C4-2B (cell line): Measurements from ENCODE around the gene KCNT2.
"Not testable (repeated sequence)": the region's sequence is repeated elsewhere in the genome, so short reads cannot be mapped to it uniquely, and the experiment has no call there.

ENCODE experiments used
- H3K27ac ChIP-seq: fragments of 450-650 bp; 2 replicates; pipeline ENCODE4 v1.5.1; 2017
- ZFX ChIP-seq: fragments of 450-650 bp; IDR thresholded peaks from 2 replicates; pipeline ENCODE4 v1.6.1; 2017
- TF ChIP-seq, protein P1 (sequence below): fragments of 450-650 bp; conservative IDR thresholded peaks from 2 replicates; pipeline ENCODE4 v1.5.1; 2017; ENCODE audit warnings: mild to moderate bottlenecking

The KCNT2 gene

DNA sequence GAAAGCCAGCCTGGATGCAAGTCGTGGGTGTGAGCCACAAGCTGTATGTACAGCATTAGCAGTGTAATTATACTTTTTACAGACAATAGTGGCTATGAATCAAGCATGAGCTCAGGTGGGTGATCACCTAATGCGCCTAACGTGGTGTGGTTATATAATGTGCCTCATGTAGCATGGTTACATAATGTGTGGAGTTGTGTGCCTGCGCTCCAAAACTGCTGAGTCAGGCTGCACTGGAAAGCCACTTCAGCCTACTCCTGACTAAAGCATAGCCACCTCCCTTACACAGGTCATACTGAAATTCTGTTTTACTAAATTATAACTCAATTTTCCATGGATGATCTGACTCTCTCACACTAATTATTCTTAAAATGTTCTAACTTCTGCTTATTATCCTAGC is 69.8 kb downstream of the KCNT2 start:
- TF ChIP-seq ZFX: no peak
- TF ChIP-seq, protein P1, sequence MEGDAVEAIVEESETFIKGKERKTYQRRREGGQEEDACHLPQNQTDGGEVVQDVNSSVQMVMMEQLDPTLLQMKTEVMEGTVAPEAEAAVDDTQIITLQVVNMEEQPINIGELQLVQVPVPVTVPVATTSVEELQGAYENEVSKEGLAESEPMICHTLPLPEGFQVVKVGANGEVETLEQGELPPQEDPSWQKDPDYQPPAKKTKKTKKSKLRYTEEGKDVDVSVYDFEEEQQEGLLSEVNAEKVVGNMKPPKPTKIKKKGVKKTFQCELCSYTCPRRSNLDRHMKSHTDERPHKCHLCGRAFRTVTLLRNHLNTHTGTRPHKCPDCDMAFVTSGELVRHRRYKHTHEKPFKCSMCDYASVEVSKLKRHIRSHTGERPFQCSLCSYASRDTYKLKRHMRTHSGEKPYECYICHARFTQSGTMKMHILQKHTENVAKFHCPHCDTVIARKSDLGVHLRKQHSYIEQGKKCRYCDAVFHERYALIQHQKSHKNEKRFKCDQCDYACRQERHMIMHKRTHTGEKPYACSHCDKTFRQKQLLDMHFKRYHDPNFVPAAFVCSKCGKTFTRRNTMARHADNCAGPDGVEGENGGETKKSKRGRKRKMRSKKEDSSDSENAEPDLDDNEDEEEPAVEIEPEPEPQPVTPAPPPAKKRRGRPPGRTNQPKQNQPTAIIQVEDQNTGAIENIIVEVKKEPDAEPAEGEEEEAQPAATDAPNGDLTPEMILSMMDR: no peak
- H3K27ac ChIP-seq: no peak overlapping the region

DNA sequence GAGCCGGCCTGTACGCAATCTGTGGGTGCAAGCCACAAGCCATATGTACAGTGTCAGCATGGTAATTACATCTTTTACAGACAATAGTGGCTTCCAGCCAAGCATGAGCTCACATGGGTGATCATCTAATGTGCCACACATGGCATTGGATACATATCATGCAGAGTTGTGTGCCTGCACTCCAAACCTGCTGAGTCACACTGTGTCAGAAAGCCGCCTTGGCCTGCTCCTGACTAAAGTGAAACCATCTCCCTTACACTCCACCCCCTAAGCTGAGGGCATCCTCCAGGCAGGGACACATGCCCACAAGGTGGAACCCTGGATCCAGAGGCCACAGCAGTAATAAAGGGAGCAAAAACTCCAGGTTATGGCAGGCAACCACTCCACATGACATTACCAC is 72.5 kb downstream of the KCNT2 start:
- no peak for TF ChIP-seq ZFX
- TF ChIP-seq, protein P1: no peak
- H3K27ac ChIP-seq: no peak overlapping the region

DNA sequence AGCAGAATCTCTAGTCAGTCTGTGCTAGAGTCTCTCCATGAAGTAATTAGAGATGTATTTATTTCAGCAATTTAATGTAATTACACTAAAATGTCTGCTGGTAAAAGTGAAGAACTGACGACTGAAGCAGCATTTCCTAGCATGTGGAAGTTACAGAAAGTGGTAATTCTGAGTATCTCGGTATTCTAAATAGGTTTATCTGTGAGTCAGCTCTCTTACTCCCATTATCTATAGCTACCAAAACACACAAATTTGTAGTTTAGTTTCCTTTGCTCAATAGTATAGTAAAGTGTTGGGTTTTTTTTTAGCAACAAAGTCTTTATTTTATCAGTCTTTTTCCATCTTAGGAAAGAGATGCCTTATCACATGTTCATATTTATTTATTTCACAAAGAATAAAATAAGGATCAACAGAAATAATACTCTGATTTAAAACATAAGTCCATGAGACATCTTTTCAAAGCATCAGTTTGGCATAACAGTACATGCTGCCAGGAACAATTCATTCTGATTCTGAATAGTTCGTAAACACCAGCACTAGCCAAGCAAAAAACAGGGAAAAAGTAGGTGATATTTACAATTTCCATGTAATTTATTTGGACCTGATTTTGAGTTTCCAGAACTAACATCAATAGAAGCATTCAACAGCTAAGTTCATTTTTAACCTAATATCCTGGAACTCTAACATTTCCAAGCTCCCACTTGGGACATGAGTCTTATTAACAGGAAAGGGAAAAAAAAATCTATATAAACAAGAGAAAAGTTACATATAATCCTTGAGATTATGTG is 76.3 kb downstream of the KCNT2 start:
- H3K27ac ChIP-seq: no peak overlapping the region
- TF ChIP-seq, protein P1: no peak
- TF ChIP-seq ZFX: no peak

DNA sequence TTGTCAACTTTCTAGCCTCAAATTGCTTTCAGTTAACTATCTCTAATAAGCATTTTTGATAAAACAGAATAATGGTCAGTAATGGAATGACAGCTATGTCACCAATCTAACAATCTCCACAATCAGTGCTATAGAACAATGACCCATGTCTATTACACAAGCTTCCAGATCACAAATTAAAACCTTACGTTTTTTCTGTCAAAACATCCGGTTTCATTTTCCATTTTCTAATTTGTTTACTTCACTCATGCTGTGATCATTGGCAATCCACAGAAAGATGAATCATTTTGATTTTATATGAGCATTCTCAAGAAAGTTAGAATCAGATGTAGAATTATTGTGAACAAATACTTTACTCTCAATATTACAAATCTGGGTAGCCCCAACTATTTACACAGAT is 80.3 kb downstream of the KCNT2 start:
- TF ChIP-seq, protein P1: no peak
- no peak for TF ChIP-seq ZFX
- no peak overlapping the region for H3K27ac ChIP-seq

DNA sequence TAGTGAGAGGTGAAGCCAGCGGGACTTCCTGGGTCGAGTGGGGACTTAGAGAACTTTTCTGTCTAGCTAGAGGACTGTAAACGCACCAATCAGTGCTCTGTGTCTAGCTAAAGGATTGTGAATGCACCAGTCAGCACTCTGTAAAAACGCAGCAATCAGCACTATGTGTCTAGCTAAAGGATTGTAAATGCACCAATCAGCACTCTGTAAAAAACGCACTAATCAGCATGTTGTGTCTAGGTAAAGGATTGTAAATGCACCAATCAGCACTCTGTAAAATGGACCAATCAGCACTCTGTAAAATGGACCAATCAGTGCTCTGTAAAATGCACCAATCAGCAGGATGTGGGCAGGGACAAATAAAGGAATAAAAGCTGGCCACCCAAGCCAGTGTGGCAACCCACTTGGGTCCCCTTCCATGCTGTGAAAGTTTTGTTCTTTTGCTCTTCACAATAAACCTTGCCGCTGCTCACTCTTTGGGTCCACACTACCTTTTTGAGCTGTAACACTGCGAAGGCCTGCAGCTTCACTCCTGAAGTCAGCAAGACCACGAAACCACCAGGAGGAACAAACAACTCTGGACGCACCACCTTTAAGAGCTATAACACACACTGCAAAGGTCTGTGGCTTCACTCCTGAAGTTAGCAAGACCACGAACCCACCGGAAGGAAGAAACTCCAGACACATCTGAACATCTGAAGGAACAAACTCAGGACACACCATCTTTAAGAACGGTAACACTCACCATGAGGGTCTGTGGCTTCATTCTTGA is 85.5 kb downstream of the KCNT2 start:
- not testable (repeated sequence) for H3K27ac ChIP-seq

DNA sequence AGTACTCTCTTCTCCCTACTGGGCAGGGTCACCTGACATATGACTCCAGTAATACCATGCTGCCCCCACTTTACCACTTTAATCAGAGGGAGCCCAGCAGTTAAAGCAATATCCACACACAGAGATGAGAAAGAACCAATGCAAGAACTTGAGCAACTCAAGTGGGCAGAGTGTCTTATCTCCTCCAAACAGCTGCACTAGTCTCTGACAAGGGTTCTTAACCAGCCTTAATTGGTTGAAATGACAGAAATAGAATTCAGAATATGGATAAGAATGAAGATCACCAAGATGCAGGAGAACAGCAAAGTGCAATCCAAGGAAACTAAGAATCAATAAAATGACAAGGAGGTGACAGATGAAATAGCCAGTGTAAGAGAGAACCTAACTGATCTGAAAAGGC is 91.0 kb downstream of the KCNT2 start:
- no peak overlapping the region for H3K27ac ChIP-seq
- TF ChIP-seq, protein P1: no peak
- TF ChIP-seq ZFX: no peak

DNA sequence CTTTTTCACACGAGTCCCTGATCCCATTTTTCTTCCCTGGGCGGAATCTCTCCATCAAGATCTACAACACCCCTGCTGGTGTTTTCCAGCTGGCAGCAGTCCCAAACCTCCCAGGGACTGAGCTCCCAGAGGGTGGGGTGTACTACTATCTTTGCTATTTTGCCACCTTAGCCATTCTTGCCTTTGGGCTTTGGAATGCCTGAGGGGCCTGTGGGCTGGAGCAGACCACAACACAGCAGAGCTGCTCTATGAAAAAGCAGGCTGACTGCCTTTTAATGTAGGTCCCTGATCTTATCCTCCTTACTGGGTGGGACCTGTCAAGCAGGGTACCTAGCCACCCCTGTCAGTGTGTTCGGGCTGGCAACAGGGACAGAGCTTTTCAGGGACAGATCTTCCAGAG is 91.9 kb downstream of the KCNT2 start:
- no peak overlapping the region for H3K27ac ChIP-seq
- TF ChIP-seq ZFX: no peak
- TF ChIP-seq, protein P1: no peak
